Uterus (tissue), 4 donors: ENCODE data around the gene HTT. TPM values are rescaled to one million over a fixed set of nuclear protein-coding genes. Genes with fewer than 3 reads are reported as not detected.

Experiments used
- DNase-seq, 2 donors: peaks; one replicate each; pipeline ENCODE4 v3.0.0-alpha.2; 2019 to 2020
- H3K27ac ChIP-seq, 2 donors: fragments of 200-600 bp; sonication (generic); 1 replicate in 1 of 2; 2 replicates in 1 of 2; pipeline ENCODE4 v1.5.1; 2016 to 2018
- H3K27me3 ChIP-seq, 2 donors: fragments of 200-600 bp; sonication (generic); one replicate each; pipeline ENCODE4 v1.5.1; 2018 to 2019; ENCODE audit warnings: control low read depth in 1 of 2
- H3K36me3 ChIP-seq, 2 donors: fragments of 200-600 bp; sonication (generic); one replicate each; pipeline ENCODE4 v1.5.1; 2019; ENCODE audit warnings: control low read depth in 1 of 2
- H3K4me1 ChIP-seq, 2 donors: fragments of 200-600 bp; sonication (generic); one replicate each; pipeline ENCODE4 v1.5.1; 2018 to 2019; ENCODE audit warnings: control low read depth in 1 of 2
- H3K4me3 ChIP-seq, 2 donors: fragments of 200-600 bp; sonication (generic); 1 replicate in 1 of 2; 2 replicates in 1 of 2; pipeline ENCODE4 v1.5.1; 2018 to 2019; ENCODE audit warnings: mild to moderate bottlenecking in 1 of 2
- H3K9me3 ChIP-seq, 2 donors: fragments of 200-600 bp; sonication (generic); one replicate each; pipeline ENCODE4 v1.5.1; 2019; ENCODE audit warnings: control low read depth in 1 of 2
- POLR2A ChIP-seq, 2 donors: fragments of 450-650 bp; IDR thresholded peaks; one replicate each; pipeline ENCODE4 v1.6.1; 2016; ENCODE audit warnings: antibody characterized with exemption in 2 of 2, mild to moderate bottlenecking in 1 of 2, moderate library complexity in 1 of 2
- intact Hi-C: fragments of 100-400 bp; cut with DNase I; formaldehyde crosslinking; loops from one replicate; pipeline ENCODE4 v1.15.1; 2023; ENCODE audit warnings: low total_unique reads
- total RNA-seq, 4 donors: library from RNA; depleted of rRNA in 3 of 4; stranded (reverse); fragments of >200 nt in 3 of 4; gene quantifications; one replicate each; pipeline versions ENCODE4 v1.1.0 to v1.2.4, GENCODE V29; 2014 to 2023
- TF ChIP-seq, protein P1 (sequence below), 4 experiments: fragments of 200-600 bp in 2 of 4; fragments of 450-650 bp in 2 of 4; sonication (generic) in 2 of 4; IDR thresholded peaks; one replicate each; pipeline ENCODE4 v1.5.1; 2016 to 2019; ENCODE audit warnings: antibody characterized with exemption in 4 of 4, mild to moderate bottlenecking in 2 of 4, moderate library complexity in 1 of 4
- donor health status: DM: yes; HTN: yes; CAD: no.

Gene HTT
- total RNA-seq, 4 donors from 2014 or later: 10.9 to 81.4 (median 49.8) TPM

DNA sequence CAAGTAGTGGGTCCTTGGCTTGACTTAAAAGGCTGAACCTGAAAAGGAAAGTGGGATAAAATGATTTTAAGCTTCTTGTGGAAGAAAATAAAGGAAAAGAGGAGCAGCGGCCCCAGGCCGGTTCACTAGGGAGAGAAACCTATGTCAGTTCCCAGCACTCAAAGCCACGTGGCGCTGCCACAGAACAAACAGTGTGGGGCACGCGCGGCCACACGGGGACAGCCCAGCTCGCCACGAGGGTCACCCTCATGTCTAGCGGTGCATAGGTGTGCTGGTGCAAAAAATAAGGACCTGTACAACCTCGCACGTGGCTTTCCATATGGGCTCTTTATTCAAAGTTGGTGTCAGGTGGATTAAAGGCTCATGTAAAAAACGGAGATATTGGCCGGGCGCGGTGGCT lies 191.6 kb downstream of the HTT start:
- intact Hi-C loops: no loop called here
- TF ChIP-seq, protein P1, sequence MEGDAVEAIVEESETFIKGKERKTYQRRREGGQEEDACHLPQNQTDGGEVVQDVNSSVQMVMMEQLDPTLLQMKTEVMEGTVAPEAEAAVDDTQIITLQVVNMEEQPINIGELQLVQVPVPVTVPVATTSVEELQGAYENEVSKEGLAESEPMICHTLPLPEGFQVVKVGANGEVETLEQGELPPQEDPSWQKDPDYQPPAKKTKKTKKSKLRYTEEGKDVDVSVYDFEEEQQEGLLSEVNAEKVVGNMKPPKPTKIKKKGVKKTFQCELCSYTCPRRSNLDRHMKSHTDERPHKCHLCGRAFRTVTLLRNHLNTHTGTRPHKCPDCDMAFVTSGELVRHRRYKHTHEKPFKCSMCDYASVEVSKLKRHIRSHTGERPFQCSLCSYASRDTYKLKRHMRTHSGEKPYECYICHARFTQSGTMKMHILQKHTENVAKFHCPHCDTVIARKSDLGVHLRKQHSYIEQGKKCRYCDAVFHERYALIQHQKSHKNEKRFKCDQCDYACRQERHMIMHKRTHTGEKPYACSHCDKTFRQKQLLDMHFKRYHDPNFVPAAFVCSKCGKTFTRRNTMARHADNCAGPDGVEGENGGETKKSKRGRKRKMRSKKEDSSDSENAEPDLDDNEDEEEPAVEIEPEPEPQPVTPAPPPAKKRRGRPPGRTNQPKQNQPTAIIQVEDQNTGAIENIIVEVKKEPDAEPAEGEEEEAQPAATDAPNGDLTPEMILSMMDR (IDR thresholded peaks at IDR 0.05): no peak
- no peak for TF ChIP-seq POLR2A (IDR thresholded peaks at IDR 0.05)
- Histone ChIP-seq H3K27me3 (no peaks in the 10 kb centered on the region), H3K36me3 (no peaks in the 10 kb centered on the region), H3K27ac (no peak overlapping the region), H3K4me1 (no peaks in the 10 kb centered on the region), H3K9me3 (no peaks in the 10 kb centered on the region), H3K4me3 (no peak overlapping the region)
- DNase-seq: no peak

DNA sequence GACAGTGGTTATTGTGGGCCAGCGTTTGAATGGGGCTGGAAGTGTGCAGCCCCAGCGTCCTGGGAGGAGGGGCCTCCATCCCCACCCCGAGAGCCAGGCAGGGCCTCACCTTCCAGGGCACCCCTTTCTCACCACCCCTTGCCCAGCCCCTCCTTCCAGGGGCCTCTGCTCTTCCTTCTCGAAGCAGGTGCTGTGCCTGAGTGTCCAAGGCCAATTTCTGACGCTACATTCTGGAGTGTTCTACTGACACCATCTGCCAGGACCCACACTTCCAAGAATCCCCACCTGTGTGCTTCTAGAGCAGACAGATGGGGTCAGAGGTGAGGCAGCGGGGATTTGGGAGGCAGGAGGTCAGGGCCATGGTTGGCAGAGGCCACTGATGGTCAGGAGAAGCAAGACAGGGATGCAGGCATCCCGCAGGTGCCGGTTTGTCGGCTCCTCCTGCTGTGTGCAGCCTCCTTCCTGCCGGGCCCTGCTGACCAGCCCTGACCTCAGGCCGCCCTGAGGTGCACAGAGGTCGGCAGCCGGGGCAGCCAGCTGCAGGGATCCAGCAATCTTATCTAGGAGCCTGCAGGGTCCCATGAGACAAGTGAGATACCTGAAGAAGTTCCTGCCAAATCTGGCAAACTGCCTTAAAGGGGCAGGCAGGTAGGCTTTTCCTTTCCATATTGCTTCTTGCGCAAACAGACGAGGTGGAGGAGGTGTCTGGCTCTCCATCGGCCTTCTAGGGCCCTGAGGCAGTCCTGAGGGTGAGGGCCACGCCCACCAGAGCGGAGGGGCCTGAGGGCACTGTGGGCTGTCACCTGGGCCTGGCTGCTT lies 193.3 kb downstream of the HTT start:
- DNase-seq: no peak
- Histone ChIP-seq H3K9me3 (no peaks in the 10 kb centered on the region), H3K36me3 (no peaks in the 10 kb centered on the region), H3K4me1 (no peaks in the 10 kb centered on the region), H3K27ac (no peak overlapping the region), H3K27me3 (no peaks in the 10 kb centered on the region), H3K4me3 (no peak overlapping the region)
- intact Hi-C loops: no loop called here
- TF ChIP-seq POLR2A (IDR thresholded peaks at IDR 0.05): no peak
- TF ChIP-seq, protein P1 (IDR thresholded peaks at IDR 0.05): no peak

DNA sequence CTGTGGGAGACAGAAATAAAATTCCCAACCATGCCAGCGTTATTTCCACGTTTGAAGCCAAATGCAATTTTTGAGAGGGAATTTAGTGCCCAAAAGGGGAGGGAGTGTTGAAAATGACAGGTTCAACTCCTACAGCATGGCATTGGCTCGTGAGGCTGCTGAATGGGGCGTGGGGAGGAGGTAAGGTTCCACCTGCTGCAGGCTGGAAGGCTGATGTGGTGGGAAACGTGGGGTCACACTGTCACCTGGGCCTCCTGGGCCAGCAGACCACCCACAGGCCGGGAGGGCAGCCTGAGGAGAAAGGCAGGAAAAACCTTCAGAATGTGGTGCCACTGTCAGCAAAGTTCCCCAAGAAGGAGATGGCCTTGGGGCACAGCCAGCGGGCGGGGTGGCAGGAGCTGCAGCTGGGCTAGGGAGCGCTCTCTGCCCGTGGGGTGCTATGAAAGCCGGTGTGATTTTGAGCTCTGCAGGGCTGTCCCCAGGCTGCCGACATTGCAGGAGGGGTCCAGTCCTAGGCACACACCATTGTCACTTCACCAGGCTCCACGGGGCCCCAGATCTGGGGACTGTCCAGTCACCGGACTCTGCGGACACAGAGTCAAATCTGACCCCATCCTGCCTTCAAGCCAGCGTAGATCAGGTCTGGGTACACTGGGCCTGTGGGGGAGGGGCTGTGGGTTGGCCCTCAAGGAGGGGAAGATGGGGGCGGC lies 194.1 kb downstream of the HTT start:
- no peak for TF ChIP-seq POLR2A (IDR thresholded peaks at IDR 0.05)
- TF ChIP-seq, protein P1 (IDR thresholded peaks at IDR 0.05): no peak
- H3K4me1 ChIP-seq: no peaks in the 10 kb centered on the region
- H3K4me3 ChIP-seq: no peak overlapping the region
- no peak for DNase-seq
- no peaks in the 10 kb centered on the region for H3K27me3 ChIP-seq
- no peak overlapping the region for H3K27ac ChIP-seq
- H3K9me3 ChIP-seq: no peaks in the 10 kb centered on the region
- no peaks in the 10 kb centered on the region for H3K36me3 ChIP-seq
- intact Hi-C loops: no loop called here

DNA sequence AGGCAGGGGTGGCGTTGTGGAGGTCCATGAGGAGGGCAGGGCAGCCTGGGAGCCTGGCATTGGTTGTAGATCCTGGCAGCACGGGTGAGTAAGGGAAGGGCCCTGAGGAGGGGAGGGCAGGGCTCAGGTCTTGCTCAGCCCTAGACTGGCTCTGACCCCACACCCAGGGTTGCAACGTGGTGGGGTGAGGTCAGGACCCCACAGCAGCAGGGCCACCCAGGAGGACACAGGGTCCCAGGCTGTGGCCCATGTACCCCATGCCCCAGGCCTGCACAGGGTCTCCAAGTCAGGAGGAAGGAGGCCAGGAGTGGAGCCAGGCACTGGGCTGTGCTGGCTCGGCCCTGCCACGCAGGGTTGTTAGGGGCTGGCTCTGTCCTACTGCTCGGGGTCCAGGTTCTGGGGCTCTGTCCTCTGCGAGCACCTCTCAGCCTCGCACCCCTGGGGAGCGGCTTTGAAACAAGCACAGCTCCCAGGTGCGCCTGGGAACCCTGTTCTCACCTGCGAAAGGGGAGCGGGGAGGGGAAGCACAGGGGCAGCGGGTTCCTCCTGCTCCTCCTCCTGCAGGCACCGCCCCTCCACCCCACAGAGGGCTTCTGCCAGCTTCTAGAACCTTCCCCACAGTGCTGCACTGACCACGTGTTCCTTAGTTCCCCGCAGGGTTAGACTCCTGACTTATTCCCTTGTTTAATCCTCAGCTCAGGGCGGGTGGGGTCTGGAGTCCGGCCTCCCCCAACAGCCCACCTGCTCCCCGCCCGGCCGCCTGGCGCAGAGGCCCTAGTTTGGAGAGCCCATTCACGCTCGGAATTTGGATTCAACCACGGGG lies 194.8 kb downstream of the HTT start:
- TF ChIP-seq, protein P1 (IDR thresholded peaks at IDR 0.05): no peak
- TF ChIP-seq POLR2A (IDR thresholded peaks at IDR 0.05): no peak
- H3K4me1 ChIP-seq: no peaks in the 10 kb centered on the region
- intact Hi-C loops: no loop called here
- no peaks in the 10 kb centered on the region for H3K36me3 ChIP-seq
- no peak overlapping the region for H3K27ac ChIP-seq
- H3K4me3 ChIP-seq: no peak overlapping the region
- no peak for DNase-seq
- no peaks in the 10 kb centered on the region for H3K9me3 ChIP-seq
- H3K27me3 ChIP-seq: no peaks in the 10 kb centered on the region
